SKM-1 (cell line): Measurements from ENCODE around the gene FAM161B.

Experiments used
- DNase-seq: peaks from one replicate; lab custom pipeline; 2025; ENCODE audit not compliant: unreplicated experiment; lab: John Stamatoyannopoulos, UW

Gene FAM161B

GRCh38 chr14:73884438-73885190 lies 65.3 kb downstream of the FAM161B start:
- no peak for DNase-seq
